ENCODE results near the gene ITGA8. TPM values are rescaled to one million over a fixed set of nuclear protein-coding genes. Genes with fewer than 3 reads are reported as not detected.

Gene ITGA8
- polyA plus RNA-seq, 1 donor (not counting 4 experiments of a cell fraction or from before 2014, with no cell fraction given) = not detected

DNA sequence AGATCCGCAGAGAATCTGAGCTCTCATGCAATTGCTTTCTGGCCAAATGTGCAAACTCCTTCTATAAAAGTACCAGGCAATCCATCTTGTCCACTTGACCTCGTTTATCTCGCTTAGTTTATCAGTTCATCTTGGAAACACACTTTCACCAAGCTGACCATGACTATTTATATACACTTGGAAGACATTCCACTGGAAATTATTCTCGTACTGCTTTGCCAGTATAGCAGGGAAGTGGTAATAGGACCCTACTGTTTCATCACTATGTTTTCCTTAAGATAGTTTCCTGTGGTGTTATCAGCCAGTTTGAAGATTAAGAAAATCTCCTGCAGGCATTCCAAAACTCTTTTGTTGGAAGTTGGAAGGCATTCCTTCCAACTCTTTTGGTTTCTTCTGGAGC lies 233.3 kb downstream of the ITGA8 start:
- FAIRE-seq = no peak

GRCh38 chr10:15485684-15486316 lies 233.9 kb downstream of the ITGA8 start:
- Histone ChIP-seq H3K4me3 (ENCODE audit: control insufficient read depth in 2 of 3, extremely low read depth in 1 of 3, insufficient read depth in 2 of 3, low read depth in 1 of 3, low read length in 3 of 3) (no peak overlapping the region), H3K36me3 (ENCODE audit: control insufficient read depth in 2 of 2, extremely low read depth in 1 of 2, insufficient read depth in 2 of 2, low read length in 2 of 2) (no peaks in the 10 kb centered on the region), H4K20me1 (ENCODE audit: control insufficient read depth, extremely low read depth, insufficient read depth, low read length) (no peaks in the 10 kb centered on the region), H3K9me1 (ENCODE audit: control insufficient read depth, extremely low read depth, insufficient read depth, low read length) (no peaks in the 10 kb centered on the region), H2AFZ (ENCODE audit: control insufficient read depth, low read length) (no peak overlapping the region), H3K79me2 (ENCODE audit: control insufficient read depth, insufficient read depth, low read length) (no peaks in the 10 kb centered on the region), H3K9ac (ENCODE audit: control insufficient read depth, extremely low read depth, insufficient read depth, low read length) (no peak overlapping the region), H3K4me1 (ENCODE audit: control insufficient read depth, extremely low read depth, insufficient read depth, low read length) (no peaks in the 10 kb centered on the region), H3K9me3 (ENCODE audit: control insufficient read depth, low read depth, low read length) (no peaks in the 10 kb centered on the region), H3K4me2 (ENCODE audit: control insufficient read depth, extremely low read depth, insufficient read depth, low read depth, low read length) (no peak overlapping the region), H3K27ac (ENCODE audit: control insufficient read depth, insufficient read depth, low read length) (no peak overlapping the region), H3K27me3 (ENCODE audit: control insufficient read depth, extremely low read depth, insufficient read depth, low read length) (no peaks in the 10 kb centered on the region)
- dilution Hi-C loops (cut with MboI; ENCODE audit: extremely low pct_ligation_motif_present, low sequenced_read_pairs) = no loop called here
- no peak for FAIRE-seq
- no peak for DNase-seq (ENCODE audit: low read depth, low spot score)
- TF ChIP-seq CTCF (optimal IDR thresholded peaks at IDR 0.05 in 1 of 3, IDR thresholded peaks at IDR 0.05 in 1 of 3, conservative IDR thresholded peaks at IDR 0.05 in 1 of 3; ENCODE audit: extremely low read depth in 1 of 3, insufficient read depth in 2 of 3, low read length in 3 of 3) (no peak), EZH2 (IDR thresholded peaks at IDR 0.05; ENCODE audit: low read length) (no peak)

More for the DNA sequence above, 233.3 kb downstream of the ITGA8 start:
- Histone ChIP-seq H2AFZ (ENCODE audit: control insufficient read depth, low read length) (no peak overlapping the region), H3K9ac (ENCODE audit: control insufficient read depth, extremely low read depth, insufficient read depth, low read length) (no peak overlapping the region), H3K9me1 (ENCODE audit: control insufficient read depth, extremely low read depth, insufficient read depth, low read length) (no peaks in the 10 kb centered on the region), H3K9me3 (ENCODE audit: control insufficient read depth, low read depth, low read length) (no peaks in the 10 kb centered on the region), H3K4me3 (ENCODE audit: control insufficient read depth in 2 of 3, extremely low read depth in 1 of 3, insufficient read depth in 2 of 3, low read depth in 1 of 3, low read length in 3 of 3) (no peak overlapping the region), H3K27ac (ENCODE audit: control insufficient read depth, insufficient read depth, low read length) (no peak overlapping the region), H3K4me1 (ENCODE audit: control insufficient read depth, extremely low read depth, insufficient read depth, low read length) (no peaks in the 10 kb centered on the region), H4K20me1 (ENCODE audit: control insufficient read depth, extremely low read depth, insufficient read depth, low read length) (no peaks in the 10 kb centered on the region), H3K79me2 (ENCODE audit: control insufficient read depth, insufficient read depth, low read length) (no peaks in the 10 kb centered on the region), H3K4me2 (ENCODE audit: control insufficient read depth, extremely low read depth, insufficient read depth, low read depth, low read length) (no peak overlapping the region), H3K36me3 (ENCODE audit: control insufficient read depth in 2 of 2, extremely low read depth in 1 of 2, insufficient read depth in 2 of 2, low read length in 2 of 2) (no peaks in the 10 kb centered on the region), H3K27me3 (ENCODE audit: control insufficient read depth, extremely low read depth, insufficient read depth, low read length) (no peaks in the 10 kb centered on the region)
- TF ChIP-seq EZH2 (IDR thresholded peaks at IDR 0.05; ENCODE audit: low read length) = no peak
- TF ChIP-seq CTCF (optimal IDR thresholded peaks at IDR 0.05 in 1 of 3, IDR thresholded peaks at IDR 0.05 in 1 of 3, conservative IDR thresholded peaks at IDR 0.05 in 1 of 3; ENCODE audit: extremely low read depth in 1 of 3, insufficient read depth in 2 of 3, low read length in 3 of 3) = no peak
- no peak for DNase-seq (ENCODE audit: low read depth, low spot score)
- dilution Hi-C loops (cut with MboI; ENCODE audit: extremely low pct_ligation_motif_present, low sequenced_read_pairs) = no loop called here
